K562 (cell line): ENCODE data around the gene MADD. TPM values are rescaled to one million over a fixed set of nuclear protein-coding genes. Genes with fewer than 3 reads are reported as not detected.

Experiments used
- MGA ChIP-seq: fragments of 450-650 bp; IDR thresholded peaks from 2 replicates; pipeline ENCODE4 v1.6.1; 2016; ENCODE audit warnings: mild to moderate bottlenecking, moderate library complexity
- NCOA4 ChIP-seq: fragments of 450-650 bp; IDR thresholded peaks from 2 replicates; pipeline ENCODE4 v1.6.1; 2018; ENCODE audit warnings: mild to moderate bottlenecking; ENCODE audit not compliant: partially characterized antibody
- POLR2H ChIP-seq: IDR thresholded peaks from 2 replicates; pipeline ENCODE4 v1.6.1; 2016; ENCODE audit warnings: missing genetic modification characterization, low read depth, mild to moderate bottlenecking, control low read depth, missing compliant biosample characterization, moderate library complexity
- ZNF124 ChIP-seq: sonication (generic); formaldehyde crosslinking; IDR thresholded peaks from 2 replicates; pipeline ENCODE4 v1.8.1; 2022; ENCODE audit warnings: missing genetic modification reagents
- ZNF280A ChIP-seq: fragments of 450-650 bp; IDR thresholded peaks from 2 replicates; pipeline ENCODE4 v1.6.1; 2018; ENCODE audit warnings: mild to moderate bottlenecking, low read depth; ENCODE audit not compliant: partially characterized antibody
- polyA plus RNA-seq, 8 experiments: library from polyadenylated mRNA; depleted of rRNA in 4 of 8; stranded (reverse) in 5 of 8; unstranded in 3 of 8; fragments of >200 nt; fragmentation: Nextera tagmentation in 2 of 8; fragmentation: Illumina TruSeq in 1 of 8; extraction: Ambion mirVana in 2 of 8; extraction: Trizol in 1 of 8; gene quantifications; 2 replicates each; pipeline versions ENCODE4 v1.2.1 to v1.2.3, GENCODE V29; 2011 to 2014; ENCODE audit warnings: inconsistent platforms in 1 of 8, missing spikeins in 1 of 8
- total RNA-seq, 7 experiments: library from RNA; depleted of rRNA in 6 of 7; stranded (reverse); fragments of >200 nt in 6 of 7; fragmentation: Illumina TruSeq in 2 of 7; extraction: Trizol in 2 of 7; gene quantifications; 2 replicates each; pipeline versions ENCODE4 v1.2.1 to v1.2.3, GENCODE V29; 2011 to 2021; ENCODE audit warnings: low replicate concordance in 1 of 7
- TF ChIP-seq, protein P1 (sequence below): fragments of 450-650 bp; IDR thresholded peaks from 2 replicates; pipeline ENCODE4 v1.6.1; 2018; ENCODE audit not compliant: partially characterized antibody

The MADD gene
- total and polyA plus RNA-seq, 9 of the 15 experiments (the other 6 are each of a cell fraction or from before 2014, with no cell fraction given) = 0.68 to 57.6 (median 33.6) TPM

DNA sequence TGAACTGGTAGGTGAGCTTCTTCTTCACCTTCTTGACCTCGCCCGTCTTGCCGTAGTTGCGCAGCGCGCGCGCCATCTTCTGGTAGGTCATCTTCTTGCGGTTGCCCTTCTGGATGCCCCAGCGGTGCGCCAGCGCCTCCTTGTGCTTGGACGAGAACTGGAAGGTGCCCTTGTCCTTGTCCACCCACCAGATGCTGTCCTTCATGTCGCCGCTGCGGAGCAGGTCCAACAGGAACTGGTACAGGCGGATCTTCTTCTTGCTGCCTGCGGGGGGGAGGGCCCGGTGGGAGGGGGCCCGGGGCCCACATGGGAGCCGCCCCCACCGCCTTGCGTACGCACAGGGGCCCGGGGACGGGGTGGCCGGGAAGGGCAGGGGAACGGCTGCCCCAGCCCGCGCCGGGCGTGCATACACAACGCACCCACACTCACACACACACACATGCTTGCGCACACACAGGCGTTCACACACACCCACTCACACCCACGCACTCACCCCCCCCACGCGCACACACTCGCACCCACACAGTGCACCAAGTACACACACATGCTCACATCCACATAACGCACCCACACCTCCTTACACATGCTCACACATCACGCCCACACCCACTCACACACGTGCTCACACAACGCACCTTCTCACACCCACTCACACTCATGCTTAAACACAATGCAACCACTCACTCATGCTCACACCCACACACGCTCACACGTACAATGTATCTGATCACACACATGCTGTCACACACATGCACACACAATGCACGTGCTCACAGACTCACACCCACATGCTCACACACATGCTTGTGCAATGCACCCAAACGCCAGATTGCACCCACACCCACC, 85.6 kb downstream of the MADD start (continued):
- no peak for TF ChIP-seq MGA
- TF ChIP-seq NCOA4 = no peak
- TF ChIP-seq, protein P1, sequence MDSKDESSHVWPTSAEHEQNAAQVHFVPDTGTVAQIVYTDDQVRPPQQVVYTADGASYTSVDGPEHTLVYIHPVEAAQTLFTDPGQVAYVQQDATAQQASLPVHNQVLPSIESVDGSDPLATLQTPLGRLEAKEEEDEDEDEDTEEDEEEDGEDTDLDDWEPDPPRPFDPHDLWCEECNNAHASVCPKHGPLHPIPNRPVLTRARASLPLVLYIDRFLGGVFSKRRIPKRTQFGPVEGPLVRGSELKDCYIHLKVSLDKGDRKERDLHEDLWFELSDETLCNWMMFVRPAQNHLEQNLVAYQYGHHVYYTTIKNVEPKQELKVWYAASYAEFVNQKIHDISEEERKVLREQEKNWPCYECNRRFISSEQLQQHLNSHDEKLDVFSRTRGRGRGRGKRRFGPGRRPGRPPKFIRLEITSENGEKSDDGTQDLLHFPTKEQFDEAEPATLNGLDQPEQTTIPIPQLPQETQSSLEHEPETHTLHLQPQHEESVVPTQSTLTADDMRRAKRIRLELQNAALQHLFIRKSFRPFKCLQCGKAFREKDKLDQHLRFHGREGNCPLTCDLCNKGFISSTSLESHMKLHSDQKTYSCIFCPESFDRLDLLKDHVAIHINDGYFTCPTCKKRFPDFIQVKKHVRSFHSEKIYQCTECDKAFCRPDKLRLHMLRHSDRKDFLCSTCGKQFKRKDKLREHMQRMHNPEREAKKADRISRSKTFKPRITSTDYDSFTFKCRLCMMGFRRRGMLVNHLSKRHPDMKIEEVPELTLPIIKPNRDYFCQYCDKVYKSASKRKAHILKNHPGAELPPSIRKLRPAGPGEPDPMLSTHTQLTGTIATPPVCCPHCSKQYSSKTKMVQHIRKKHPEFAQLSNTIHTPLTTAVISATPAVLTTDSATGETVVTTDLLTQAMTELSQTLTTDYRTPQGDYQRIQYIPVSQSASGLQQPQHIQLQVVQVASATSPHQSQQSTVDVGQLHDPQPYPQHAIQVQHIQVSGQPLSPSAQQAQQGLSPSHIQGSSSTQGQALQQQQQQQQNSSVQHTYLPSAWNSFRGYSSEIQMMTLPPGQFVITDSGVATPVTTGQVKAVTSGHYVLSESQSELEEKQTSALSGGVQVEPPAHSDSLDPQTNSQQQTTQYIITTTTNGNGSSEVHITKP = peak; percentile 38
- no peak for TF ChIP-seq POLR2H
- no peak for TF ChIP-seq ZNF124 (CRISPR knock-in tag)
- TF ChIP-seq ZNF280A = no peak
